CD4-positive, alpha-beta T cell treated with Interferon alpha-2 for 1 hour (primary cell): ENCODE measurements around the gene TNFRSF8.
A peak's percentile ranks its signal among the peaks of the same experiment; 100 is the strongest.

Experiments used
- DNase-seq, 2 donors: peaks; one replicate each; pipeline ENCODE4 v3.0.0-alpha.2; 2020 to 2022

The TNFRSF8 gene

GRCh38 chr1:12143631-12144155, 80.6 kb downstream of the TNFRSF8 start:
- DNase-seq = peak; percentile 38 to 76

GRCh38 chr1:12144236-12144635, 81.1 kb downstream of the TNFRSF8 start:
- DNase-seq = no peak

GRCh38 chr1:12144969-12145368, 81.9 kb downstream of the TNFRSF8 start:
- no peak for DNase-seq

- no peak for DNase-seq
These were observed 82.7 kb downstream of the TNFRSF8 start for GRCh38 chr1:12145616-12146342.

- no peak for DNase-seq
These were observed 83.4 kb downstream of the TNFRSF8 start for GRCh38 chr1:12146343-12147112.

GRCh38 chr1:12147201-12147701, 84.1 kb downstream of the TNFRSF8 start:
- no peak for DNase-seq

GRCh38 chr1:12148160-12148957, 85.3 kb downstream of the TNFRSF8 start:
- peak in 1 of 2 donors; percentile 48 for DNase-seq

GRCh38 chr1:12148958-12149790, 86.1 kb downstream of the TNFRSF8 start:
- no peak for DNase-seq

GRCh38 chr1:12149791-12150175, 86.7 kb downstream of the TNFRSF8 start:
- no peak for DNase-seq

- DNase-seq = peak; percentile 37 to 62
These were observed 87.5 kb downstream of the TNFRSF8 start for GRCh38 chr1:12150456-12151200.

- no peak for DNase-seq
These were observed 88.4 kb downstream of the TNFRSF8 start for GRCh38 chr1:12151465-12151864.

- DNase-seq = peak in 1 of 2 donors; percentile 63
These were observed 89.2 kb downstream of the TNFRSF8 start for GRCh38 chr1:12152113-12152891.

- DNase-seq = peak; percentile 70 to 85
These were observed 90.2 kb downstream of the TNFRSF8 start for GRCh38 chr1:12153181-12153785.

- no peak for DNase-seq
These were observed 92.2 kb downstream of the TNFRSF8 start for GRCh38 chr1:12155328-12155727.

- peak; percentile 55 to 78 for DNase-seq
These were observed 94.5 kb downstream of the TNFRSF8 start for GRCh38 chr1:12157366-12158231.

- DNase-seq = peak in 1 of 2 donors; percentile 27
These were observed 95.4 kb downstream of the TNFRSF8 start for GRCh38 chr1:12158357-12159092.

GRCh38 chr1:12159816-12160215, 96.7 kb downstream of the TNFRSF8 start:
- DNase-seq = peak in 1 of 2 donors; percentile 67

GRCh38 chr1:12161324-12161661, 98.2 kb downstream of the TNFRSF8 start:
- no peak for DNase-seq
